Measurements from ENCODE around the gene CNTNAP5.

DNA sequence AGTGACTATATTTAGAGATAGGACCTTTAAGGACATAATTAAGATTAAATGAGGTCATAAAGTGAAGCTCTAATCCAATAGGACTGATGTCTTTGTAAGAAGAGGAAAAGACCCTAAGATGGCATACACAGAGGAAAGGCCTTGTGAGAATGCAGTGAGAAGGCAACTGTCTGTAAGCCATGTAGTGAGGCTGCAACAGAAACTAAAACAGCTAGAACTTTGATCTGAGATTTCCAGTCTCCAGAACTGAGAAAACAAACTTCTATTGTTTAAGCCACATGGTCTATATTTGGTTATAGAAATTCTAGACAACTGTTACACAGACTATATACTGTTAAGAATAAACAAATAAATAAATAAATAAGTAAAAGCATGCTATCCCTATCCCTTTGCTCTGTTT, 276.8 kb downstream of the CNTNAP5 start:
- no peak for TF ChIP-seq EZH2 (IDR thresholded peaks at IDR 0.05)
- TF ChIP-seq POLR2AphosphoS5 (IDR thresholded peaks at IDR 0.05; ENCODE audit: borderline replicate concordance, low read depth, low read length) = no peak
- no peak for TF ChIP-seq FOXP2 (optimal IDR thresholded peaks at IDR 0.05; ENCODE audit: control extremely low read depth, extremely low read length, insufficient read depth)
